Endodermal cell (in vitro differentiated cells): ENCODE measurements around the gene IGF2. TPM values are rescaled to one million over a fixed set of nuclear protein-coding genes. Genes with fewer than 3 reads are reported as not detected.
A peak's percentile ranks its signal among the peaks of the same experiment; 100 is the strongest.

Experiments used
- DNase-seq: peaks from one replicate; pipeline ENCODE4 v3.0.0-alpha.2; 2017
- H3K27ac ChIP-seq: 2 replicates; pipeline ENCODE4 v1.5.1; 2013; ENCODE audit warnings: mild to moderate bottlenecking, low read depth, low read length, moderate library complexity
- H3K27me3 ChIP-seq: 2 replicates; pipeline ENCODE4 v1.6.1; 2013; ENCODE audit warnings: mild to moderate bottlenecking, low read length, moderate library complexity; ENCODE audit not compliant: insufficient read depth, control insufficient read depth, poor library complexity, severe bottlenecking
- H3K36me3 ChIP-seq: 2 replicates; pipeline ENCODE4 v1.7.0; 2013; ENCODE audit warnings: mild to moderate bottlenecking, low read length, moderate library complexity; ENCODE audit not compliant: control insufficient read depth, insufficient read depth
- H3K4me1 ChIP-seq: one replicate; pipeline ENCODE4 v1.7.0; 2013; ENCODE audit warnings: low read length; ENCODE audit not compliant: control insufficient read depth, insufficient read depth
- H3K4me3 ChIP-seq: 2 replicates; pipeline ENCODE4 v1.5.1; 2013; ENCODE audit warnings: mild to moderate bottlenecking, low read length, moderate library complexity
- H3K9ac ChIP-seq: 2 replicates; pipeline ENCODE4 v1.6.1; 2013; ENCODE audit warnings: mild to moderate bottlenecking, low read length, moderate library complexity; ENCODE audit not compliant: poor library complexity, severe bottlenecking; ENCODE audit errors: extremely low read depth
- H3K9me3 ChIP-seq: 2 replicates; pipeline ENCODE4 v1.6.1; 2013; ENCODE audit warnings: mild to moderate bottlenecking, low read length, moderate library complexity; ENCODE audit not compliant: control insufficient read depth
- H3K27ac Mint-ChIP-seq: 2 replicates; pipeline ENCODE4 v1.8.0; 2020; ENCODE audit warnings: mixed read lengths
- H3K27me3 Mint-ChIP-seq: 2 replicates; pipeline ENCODE4 v1.8.0; 2021; ENCODE audit warnings: mild to moderate bottlenecking, mixed read lengths; ENCODE audit not compliant: insufficient read depth
- H3K36me3 Mint-ChIP-seq: 2 replicates; pipeline ENCODE4 v1.8.0; 2020; ENCODE audit warnings: low read depth, mixed read lengths
- H3K4me1 Mint-ChIP-seq: 2 replicates; pipeline ENCODE4 v1.8.0; 2020; ENCODE audit warnings: mixed read lengths
- H3K4me3 Mint-ChIP-seq: 2 replicates; pipeline ENCODE4 v1.8.0; 2020; ENCODE audit warnings: mild to moderate bottlenecking, moderate library complexity, mixed read lengths
- H3K9me3 Mint-ChIP-seq: 2 replicates; pipeline ENCODE4 v1.8.0; 2020; ENCODE audit warnings: mild to moderate bottlenecking, mixed read lengths
- WGBS, 2 experiments: methylation state at CpG; one replicate each; pipeline versions ENCODE4 v1.1.5 to v1.1.7; 2013; ENCODE audit warnings: missing lambda C conversion rate in 2 of 2, mixed read lengths in 1 of 2; ENCODE audit not compliant: insufficient coverage in 1 of 2, insufficient read length in 1 of 2; 5-methylcytosine and 5-hydroxymethylcytosine counted together
- total RNA-seq, 2 donors: library from RNA; stranded (reverse); fragmentation: NEBNext Ultra II Directional in 1 of 2; extraction: Animal tissue kit (Norgen Biotek cat#: 25700) in 1 of 2; gene quantifications; 2 replicates in 1 of 2; 3 replicates in 1 of 2; pipeline ENCODE4 v1.2.1, GENCODE V29; 2021
- TF ChIP-seq, protein P1 (sequence below): fragments of 200-600 bp; sonication (generic); conservative IDR thresholded peaks from 2 replicates; pipeline ENCODE4 v1.5.0; 2021; ENCODE audit warnings: antibody characterized with exemption, mild to moderate bottlenecking

IGF2 gene
- total RNA-seq, 2 donors from 2014 or later, result 0.80 to 5.1 TPM

GRCh38 chr11:2166091-2166851, 27.1 kb upstream of the IGF2 start:
- H3K4me1 Mint-ChIP-seq, result no peaks in the 10 kb centered on the region
- Histone ChIP-seq H3K9me3 (no peaks in the 10 kb centered on the region), H3K9ac (no peak overlapping the region), H3K27me3 (no peaks in the 10 kb centered on the region), H3K4me1 (no peaks in the 10 kb centered on the region), H3K27ac (no peak overlapping the region), H3K4me3 (no peak overlapping the region), H3K36me3 (no peaks in the 10 kb centered on the region)
- WGBS, 2 experiments, result 54 to 57% methylated on average over 41 to 70 of the region's 70 CpGs
- no peak overlapping the region for H3K4me3 Mint-ChIP-seq
- H3K36me3 Mint-ChIP-seq, result no peaks in the 10 kb centered on the region
- peaks cover 3% of the 10 kb centered on the region for H3K27me3 Mint-ChIP-seq
- no peaks in the 10 kb centered on the region for H3K9me3 Mint-ChIP-seq
- peak; percentile 86 for DNase-seq
- TF ChIP-seq, protein P1, sequence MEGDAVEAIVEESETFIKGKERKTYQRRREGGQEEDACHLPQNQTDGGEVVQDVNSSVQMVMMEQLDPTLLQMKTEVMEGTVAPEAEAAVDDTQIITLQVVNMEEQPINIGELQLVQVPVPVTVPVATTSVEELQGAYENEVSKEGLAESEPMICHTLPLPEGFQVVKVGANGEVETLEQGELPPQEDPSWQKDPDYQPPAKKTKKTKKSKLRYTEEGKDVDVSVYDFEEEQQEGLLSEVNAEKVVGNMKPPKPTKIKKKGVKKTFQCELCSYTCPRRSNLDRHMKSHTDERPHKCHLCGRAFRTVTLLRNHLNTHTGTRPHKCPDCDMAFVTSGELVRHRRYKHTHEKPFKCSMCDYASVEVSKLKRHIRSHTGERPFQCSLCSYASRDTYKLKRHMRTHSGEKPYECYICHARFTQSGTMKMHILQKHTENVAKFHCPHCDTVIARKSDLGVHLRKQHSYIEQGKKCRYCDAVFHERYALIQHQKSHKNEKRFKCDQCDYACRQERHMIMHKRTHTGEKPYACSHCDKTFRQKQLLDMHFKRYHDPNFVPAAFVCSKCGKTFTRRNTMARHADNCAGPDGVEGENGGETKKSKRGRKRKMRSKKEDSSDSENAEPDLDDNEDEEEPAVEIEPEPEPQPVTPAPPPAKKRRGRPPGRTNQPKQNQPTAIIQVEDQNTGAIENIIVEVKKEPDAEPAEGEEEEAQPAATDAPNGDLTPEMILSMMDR, result peak; percentile 87
- no peak overlapping the region for H3K27ac Mint-ChIP-seq

DNA sequence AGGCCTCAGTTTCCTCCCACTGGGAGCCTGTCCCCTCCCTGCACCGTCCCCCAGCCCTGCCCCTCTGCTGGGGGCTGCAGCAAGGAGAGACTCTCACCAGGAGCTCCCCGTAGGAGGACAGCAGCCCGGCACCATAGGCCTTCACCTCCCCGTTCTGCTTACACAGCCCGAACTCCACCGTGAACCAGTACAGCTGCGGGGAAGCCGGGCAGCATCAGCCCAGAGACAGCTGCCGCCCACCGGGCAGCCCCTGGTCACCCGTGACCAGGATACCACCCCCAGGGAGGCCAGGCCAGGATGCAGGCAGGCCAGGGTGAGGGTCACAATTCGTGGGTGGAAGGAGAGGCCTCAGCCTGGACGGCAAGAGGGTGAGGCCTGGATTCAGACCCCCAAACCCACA, 26.4 kb upstream of the IGF2 start:
- 88 to 89% methylated on average over 9 to 13 of the region's 13 CpGs for whole genome bisulfite sequencing, 2 experiments
- no peak overlapping the region for H3K4me3 Mint-ChIP-seq
- H3K36me3 Mint-ChIP-seq, result no peaks in the 10 kb centered on the region
- peaks cover 3% of the 10 kb centered on the region for H3K27me3 Mint-ChIP-seq
- H3K4me1 Mint-ChIP-seq, result no peaks in the 10 kb centered on the region
- TF ChIP-seq, protein P1, result no peak
- H3K9me3 Mint-ChIP-seq, result no peaks in the 10 kb centered on the region
- Histone ChIP-seq H3K9ac (no peak overlapping the region), H3K9me3 (no peaks in the 10 kb centered on the region), H3K4me3 (no peak overlapping the region), H3K36me3 (no peaks in the 10 kb centered on the region), H3K27ac (no peak overlapping the region), H3K4me1 (no peaks in the 10 kb centered on the region), H3K27me3 (no peaks in the 10 kb centered on the region)
- no peak for DNase-seq
- H3K27ac Mint-ChIP-seq, result no peak overlapping the region

- TF ChIP-seq, protein P1, result no peak
- no peak for DNase-seq
- Histone ChIP-seq H3K4me3 (no peak overlapping the region), H3K36me3 (no peaks in the 10 kb centered on the region), H3K9ac (no peak overlapping the region), H3K27ac (no peak overlapping the region), H3K27me3 (no peaks in the 10 kb centered on the region), H3K9me3 (no peaks in the 10 kb centered on the region), H3K4me1 (no peaks in the 10 kb centered on the region)
- H3K27ac Mint-ChIP-seq, result no peak overlapping the region
- H3K9me3 Mint-ChIP-seq, result no peaks in the 10 kb centered on the region
- H3K4me1 Mint-ChIP-seq, result no peaks in the 10 kb centered on the region
- no peak overlapping the region for H3K4me3 Mint-ChIP-seq
- WGBS, 2 experiments, result 92 to 100% methylated on average over 8 to 20 of the region's 20 CpGs
- peaks cover 3% of the 10 kb centered on the region for H3K27me3 Mint-ChIP-seq
- no peaks in the 10 kb centered on the region for H3K36me3 Mint-ChIP-seq
Observed at GRCh38 chr11:2164861-2165555, 25.8 kb upstream of the IGF2 start.
